ENCODE results near the gene STK32B. TPM values are rescaled to one million over a fixed set of nuclear protein-coding genes. Genes with fewer than 3 reads are reported as not detected.

STK32B gene
- total RNA-seq, 1 donor = 5.3 TPM

DNA sequence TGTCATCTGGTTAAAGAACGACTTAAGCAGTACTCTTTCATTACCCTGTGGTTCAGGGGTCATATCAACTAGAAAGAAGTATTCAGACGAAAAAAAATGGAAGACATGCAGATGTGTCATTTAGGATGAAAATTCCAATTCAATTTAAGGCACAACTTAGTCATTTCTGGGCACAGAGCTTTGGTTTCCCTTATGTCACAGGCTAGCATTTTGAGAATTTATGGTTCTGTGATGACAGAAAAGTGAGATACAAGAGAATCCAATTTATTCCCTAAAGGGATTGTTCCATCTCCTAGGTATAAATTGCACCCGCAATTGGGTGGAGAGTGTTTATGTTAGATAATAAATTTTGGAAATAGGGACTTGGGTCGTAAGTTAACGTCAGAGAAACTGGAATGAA lies 306.6 kb downstream of the STK32B start:
- DNase-seq (ENCODE audit: low read depth) = peak; percentile 2
- H3K4me3 ChIP-seq (ENCODE audit: low read depth, low read length) = no peak overlapping the region
- TF ChIP-seq, protein P1, sequence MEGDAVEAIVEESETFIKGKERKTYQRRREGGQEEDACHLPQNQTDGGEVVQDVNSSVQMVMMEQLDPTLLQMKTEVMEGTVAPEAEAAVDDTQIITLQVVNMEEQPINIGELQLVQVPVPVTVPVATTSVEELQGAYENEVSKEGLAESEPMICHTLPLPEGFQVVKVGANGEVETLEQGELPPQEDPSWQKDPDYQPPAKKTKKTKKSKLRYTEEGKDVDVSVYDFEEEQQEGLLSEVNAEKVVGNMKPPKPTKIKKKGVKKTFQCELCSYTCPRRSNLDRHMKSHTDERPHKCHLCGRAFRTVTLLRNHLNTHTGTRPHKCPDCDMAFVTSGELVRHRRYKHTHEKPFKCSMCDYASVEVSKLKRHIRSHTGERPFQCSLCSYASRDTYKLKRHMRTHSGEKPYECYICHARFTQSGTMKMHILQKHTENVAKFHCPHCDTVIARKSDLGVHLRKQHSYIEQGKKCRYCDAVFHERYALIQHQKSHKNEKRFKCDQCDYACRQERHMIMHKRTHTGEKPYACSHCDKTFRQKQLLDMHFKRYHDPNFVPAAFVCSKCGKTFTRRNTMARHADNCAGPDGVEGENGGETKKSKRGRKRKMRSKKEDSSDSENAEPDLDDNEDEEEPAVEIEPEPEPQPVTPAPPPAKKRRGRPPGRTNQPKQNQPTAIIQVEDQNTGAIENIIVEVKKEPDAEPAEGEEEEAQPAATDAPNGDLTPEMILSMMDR (IDR thresholded peaks at IDR 0.05; ENCODE audit: insufficient read depth, low read length) = no peak

DNA sequence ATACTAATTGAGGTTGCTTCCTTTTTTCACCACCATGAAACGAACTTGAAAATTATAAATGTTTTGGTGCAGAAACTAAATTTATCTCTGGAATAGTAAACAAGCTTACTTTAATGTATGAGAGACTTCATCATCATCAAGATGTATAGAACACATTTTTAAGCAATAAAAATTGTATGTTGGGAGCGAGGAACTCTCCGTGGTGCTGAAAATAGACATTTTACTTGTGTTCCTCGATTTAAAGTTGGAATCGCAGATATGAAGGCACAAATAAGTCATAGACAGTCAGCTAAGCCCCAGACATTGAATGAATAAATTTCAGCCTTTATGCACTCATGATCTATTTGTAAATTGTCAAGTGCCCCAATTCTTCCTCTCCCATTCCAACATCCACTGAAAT lies 310.7 kb downstream of the STK32B start:
- H3K4me3 ChIP-seq (ENCODE audit: low read depth, low read length) = no peak overlapping the region
- TF ChIP-seq, protein P1 (IDR thresholded peaks at IDR 0.05; ENCODE audit: insufficient read depth, low read length) = no peak
- DNase-seq (ENCODE audit: low read depth) = peak; percentile 24

DNA sequence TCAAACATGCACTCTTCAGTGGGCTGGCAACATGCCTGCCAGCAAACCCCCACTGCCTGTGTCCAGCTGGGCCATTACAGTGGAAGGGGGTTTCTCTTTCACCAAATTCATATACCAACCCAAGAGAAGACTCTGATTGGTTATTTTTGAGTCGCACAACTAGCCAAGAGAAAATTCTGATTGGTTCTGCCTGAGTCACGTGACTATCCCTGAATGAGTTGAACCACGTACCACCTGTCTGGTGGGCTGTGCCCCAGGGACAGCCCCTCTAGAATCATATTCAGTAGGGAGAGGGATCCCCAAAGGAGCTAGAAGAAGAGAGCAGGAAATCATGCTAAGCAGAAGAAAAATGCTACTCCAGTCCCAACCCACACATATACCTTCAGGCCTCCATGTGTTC lies 313.1 kb downstream of the STK32B start:
- DNase-seq (ENCODE audit: low read depth) = no peak
- TF ChIP-seq, protein P1 (IDR thresholded peaks at IDR 0.05; ENCODE audit: insufficient read depth, low read length) = no peak
- no peak overlapping the region for H3K4me3 ChIP-seq (ENCODE audit: low read depth, low read length)

DNA sequence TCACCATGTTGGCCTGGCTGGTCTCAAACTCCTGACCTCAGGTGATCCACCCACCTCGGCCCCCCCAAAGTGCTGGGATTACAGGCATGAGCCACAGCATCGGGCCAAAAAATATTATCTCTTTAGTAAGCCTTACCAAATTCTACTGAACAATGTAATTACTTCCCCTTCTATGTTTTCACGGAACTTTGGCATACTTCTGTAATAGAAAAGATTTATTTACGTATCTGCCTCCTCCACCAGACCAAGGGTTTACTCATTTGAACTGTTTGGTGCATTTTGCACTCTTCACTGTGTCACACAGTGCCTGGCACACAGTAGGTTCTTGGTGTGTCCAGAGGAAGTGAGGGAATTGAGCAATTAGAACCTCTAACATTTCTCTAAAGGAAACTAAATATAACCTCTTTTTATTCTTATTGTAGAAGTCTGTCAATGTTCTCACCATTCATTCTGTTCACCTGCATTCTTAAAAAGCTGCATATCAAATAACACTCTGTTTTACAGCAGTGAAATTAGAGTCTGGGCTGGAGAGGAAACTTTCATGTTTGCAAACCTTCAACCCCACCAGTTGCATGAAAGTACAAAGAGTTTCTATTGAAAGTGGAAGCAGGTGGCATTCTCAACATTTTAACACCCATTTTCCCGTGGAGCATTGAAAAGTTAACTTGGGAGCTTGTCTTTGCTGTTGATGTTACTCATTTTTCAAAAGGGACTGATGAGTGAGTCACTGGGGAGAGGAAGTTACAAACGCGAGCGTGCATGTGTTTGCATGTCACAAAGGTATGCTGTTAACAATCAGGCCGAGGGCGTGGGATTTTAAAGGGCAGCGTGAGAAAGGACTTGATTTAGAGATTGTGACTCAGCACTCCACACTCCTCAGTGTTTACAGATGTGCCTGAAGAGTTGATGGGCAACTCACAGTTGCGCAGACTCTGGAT lies 314.1 kb downstream of the STK32B start:
- no peak overlapping the region for H3K4me3 ChIP-seq (ENCODE audit: low read depth, low read length)
- TF ChIP-seq, protein P1 (IDR thresholded peaks at IDR 0.05; ENCODE audit: insufficient read depth, low read length) = no peak
- DNase-seq (ENCODE audit: low read depth) = peak; percentile 36

DNA sequence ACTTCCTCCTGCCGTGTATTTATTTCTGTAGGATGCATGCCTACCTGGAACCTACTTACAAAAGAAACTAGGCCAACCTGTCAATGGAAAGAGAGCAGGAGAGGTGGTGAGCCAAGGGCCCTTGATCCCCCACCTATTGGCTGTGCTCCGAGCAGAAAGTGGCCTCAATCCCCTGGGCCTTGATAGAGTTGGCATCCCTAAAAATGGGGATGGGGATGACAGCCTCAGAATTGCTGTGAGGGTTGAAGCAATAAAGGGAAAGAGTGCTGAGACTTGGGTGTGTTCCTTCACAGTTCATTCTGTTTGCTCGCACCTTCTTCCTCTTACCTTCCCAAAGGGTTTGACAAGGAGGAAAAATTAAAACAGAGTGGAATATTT lies 314.7 kb downstream of the STK32B start:
- TF ChIP-seq, protein P1 (IDR thresholded peaks at IDR 0.05; ENCODE audit: insufficient read depth, low read length) = no peak
- DNase-seq (ENCODE audit: low read depth) = no peak
- H3K4me3 ChIP-seq (ENCODE audit: low read depth, low read length) = no peak overlapping the region

DNA sequence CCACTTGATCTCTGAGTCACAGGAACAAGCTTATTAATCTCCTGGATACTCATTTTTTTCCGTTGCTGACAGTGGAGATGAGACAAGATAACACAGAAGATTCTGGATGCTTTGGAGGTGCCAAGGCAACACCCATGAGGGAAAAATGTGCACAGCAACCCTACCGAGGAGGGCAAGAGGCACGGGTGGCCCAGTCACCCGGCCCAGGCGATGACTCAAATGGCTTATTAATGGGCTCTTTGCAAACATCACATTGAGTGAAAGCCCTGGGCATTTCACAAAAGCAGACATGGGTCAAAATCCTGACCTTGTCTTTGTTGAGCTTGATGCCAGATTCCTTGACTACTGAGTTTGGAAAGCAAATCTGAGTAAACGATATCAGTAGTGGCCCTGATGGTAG lies 315.1 kb downstream of the STK32B start:
- TF ChIP-seq, protein P1 (IDR thresholded peaks at IDR 0.05; ENCODE audit: insufficient read depth, low read length) = no peak
- DNase-seq (ENCODE audit: low read depth) = no peak

More for the DNA sequence above, 315.1 kb downstream of the STK32B start:
- no peak overlapping the region for H3K4me3 ChIP-seq (ENCODE audit: low read depth, low read length)

All from fibroblast of the aortic adventitia (primary cell).